B cell (primary cell): Measurements from ENCODE around the gene SWAP70.

ENCODE experiments used
- CTCF ChIP-seq: fragments of 200-600 bp; IDR thresholded peaks from one replicate; pipeline ENCODE4 v1.8.0; 2022; ENCODE audit warnings: antibody characterized with exemption, mild to moderate bottlenecking
- EZH2 ChIP-seq: IDR thresholded peaks from 2 replicates; pipeline ENCODE4 v1.6.1; 2012; ENCODE audit warnings: borderline replicate concordance, low read depth, mild to moderate bottlenecking, moderate library complexity, low read length; ENCODE audit not compliant: insufficient read depth, poor library complexity, severe bottlenecking

GRCh38 chr11:9717719-9718118 is 53.8 kb downstream of the SWAP70 start:
- TF ChIP-seq CTCF, result no peak
- no peak for TF ChIP-seq EZH2
